ENCODE data around the gene WDR54. TPM values are rescaled to one million over a fixed set of nuclear protein-coding genes. Genes with fewer than 3 reads are reported as not detected.
A peak's percentile ranks its signal among the peaks of the same experiment; 100 is the strongest.

The WDR54 gene
- total RNA-seq, 1 experiment from 2014 or later = 41.0 TPM

GRCh38 chr2:74392449-74392743 lies 29.1 kb upstream of the WDR54 start:
- ATAC-seq (no peak), DNase-seq (no peak)
- TF ChIP-seq EZH2 (IDR thresholded peaks at IDR 0.05; ENCODE audit: low read length, unreplicated experiment) (no peak), CTCF (conservative IDR thresholded peaks at IDR 0.05; ENCODE audit: low read depth, low read length) (no peak), EZH2phosphoT487 (IDR thresholded peaks at IDR 0.05; ENCODE audit: borderline replicate concordance, low read length) (no peak)
- TSS peak; percentile 44 for BruUV-seq (replicated peaks)
- H3K9ac ChIP-seq (ENCODE audit: low read length) = peak overlapping the region; percentile 88
- H3K4me1 ChIP-seq (ENCODE audit: insufficient read depth, low read length) = peaks cover 21% of the 10 kb centered on the region
- POLR2A ChIA-PET (ENCODE audit: unreplicated experiment) = interaction anchor here (0.6 to 1.0 kb wide), 2 partner anchors 48 to 696 kb away, joined by 4 to 5 read pairs; no protein-coding TSS in a partner anchor
- no peaks in the 10 kb centered on the region for H3K36me3 ChIP-seq (ENCODE audit: low read depth, low read length)
- peak overlapping the region; percentile 93 for H2AFZ ChIP-seq (ENCODE audit: low read length)
- H4K20me1 ChIP-seq (ENCODE audit: low read length) = no peaks in the 10 kb centered on the region
- no peaks in the 10 kb centered on the region for H3K9me2 ChIP-seq (replicated peaks; ENCODE audit: low read length)
- no peaks in the 10 kb centered on the region for H3F3A ChIP-seq (ENCODE audit: low read length, unreplicated experiment)
- H3K27ac ChIP-seq (ENCODE audit: low read length) = no peak overlapping the region
- CTCF ChIA-PET = interaction anchor here (0.6 kb wide), 1 partner anchor 1058 kb away, joined by 3 read pairs; no protein-coding TSS in a partner anchor
- intact Hi-C loops (cut with micrococcal nuclease) = no loop called here
- H3K9me3 ChIP-seq (ENCODE audit: low read length) = no peaks in the 10 kb centered on the region
- H3K4me2 ChIP-seq (ENCODE audit: low read length) = peak overlapping the region; percentile 99
- H3K4me3 ChIP-seq (ENCODE audit: low read length) = peak overlapping the region; percentile 92
- no peaks in the 10 kb centered on the region for H3K27me3 ChIP-seq (ENCODE audit: low read length)
- H3K79me2 ChIP-seq (ENCODE audit: low read length) = peaks cover 41% of the 10 kb centered on the region

- BruUV-seq (replicated peaks) = no TSS peak
- H3K9ac ChIP-seq (ENCODE audit: low read length) = no peak overlapping the region
- intact Hi-C loops (cut with micrococcal nuclease) = no loop called here
- H2AFZ ChIP-seq (ENCODE audit: low read length) = no peak overlapping the region
- ATAC-seq = no peak
- no peak overlapping the region for H3K4me3 ChIP-seq (ENCODE audit: low read length)
- no peak for TF ChIP-seq EZH2phosphoT487 (IDR thresholded peaks at IDR 0.05; ENCODE audit: borderline replicate concordance, low read length)
- TF ChIP-seq EZH2 (IDR thresholded peaks at IDR 0.05; ENCODE audit: low read length, unreplicated experiment) = no peak
- TF ChIP-seq CTCF (conservative IDR thresholded peaks at IDR 0.05; ENCODE audit: low read depth, low read length) = no peak
- ChIA-PET CTCF (no interaction called here), POLR2A (ENCODE audit: unreplicated experiment) (no interaction called here)
- H3K4me2 ChIP-seq (ENCODE audit: low read length) = no peak overlapping the region
- no peaks in the 10 kb centered on the region for H3K27me3 ChIP-seq (ENCODE audit: low read length)
- no peaks in the 10 kb centered on the region for H3F3A ChIP-seq (ENCODE audit: low read length, unreplicated experiment)
- H3K36me3 ChIP-seq (ENCODE audit: low read depth, low read length) = no peaks in the 10 kb centered on the region
- H3K27ac ChIP-seq (ENCODE audit: low read length) = no peak overlapping the region
- no peaks in the 10 kb centered on the region for H3K9me3 ChIP-seq (ENCODE audit: low read length)
- no peaks in the 10 kb centered on the region for H3K9me2 ChIP-seq (replicated peaks; ENCODE audit: low read length)
- DNase-seq = no peak
- H3K4me1 ChIP-seq (ENCODE audit: insufficient read depth, low read length) = peaks cover 21% of the 10 kb centered on the region
- H3K79me2 ChIP-seq (ENCODE audit: low read length) = peaks cover 30% of the 10 kb centered on the region
- no peaks in the 10 kb centered on the region for H4K20me1 ChIP-seq (ENCODE audit: low read length)
Measured at GRCh38 chr2:74393525-74393924, 28.0 kb upstream of the WDR54 start.

GRCh38 chr2:74396149-74396548 lies 25.4 kb upstream of the WDR54 start:
- DNase-seq (no peak), ATAC-seq (no peak)
- ChIA-PET POLR2A (ENCODE audit: unreplicated experiment) (no interaction called here), CTCF (no interaction called here)
- Histone ChIP-seq H3K4me1 (ENCODE audit: insufficient read depth, low read length) (peaks cover 4% of the 10 kb centered on the region; the same call in 1 of the 2 replicates), H3K4me3 (ENCODE audit: low read length) (no peak overlapping the region), H2AFZ (ENCODE audit: low read length) (no peak overlapping the region), H3K9ac (ENCODE audit: low read length) (no peak overlapping the region), H3K27ac (ENCODE audit: low read length) (no peak overlapping the region), H3K9me3 (ENCODE audit: low read length) (no peaks in the 10 kb centered on the region), H3K36me3 (ENCODE audit: low read depth, low read length) (no peaks in the 10 kb centered on the region), H3K4me2 (ENCODE audit: low read length) (no peak overlapping the region), H3F3A (ENCODE audit: low read length, unreplicated experiment) (no peaks in the 10 kb centered on the region), H3K9me2 (replicated peaks; ENCODE audit: low read length) (no peaks in the 10 kb centered on the region), H3K27me3 (ENCODE audit: low read length) (no peaks in the 10 kb centered on the region), H3K79me2 (ENCODE audit: low read length) (peaks cover 4% of the 10 kb centered on the region), H4K20me1 (ENCODE audit: low read length) (no peaks in the 10 kb centered on the region)
- BruUV-seq (replicated peaks) = no TSS peak
- TF ChIP-seq EZH2phosphoT487 (IDR thresholded peaks at IDR 0.05; ENCODE audit: borderline replicate concordance, low read length) (no peak), EZH2 (IDR thresholded peaks at IDR 0.05; ENCODE audit: low read length, unreplicated experiment) (no peak), CTCF (conservative IDR thresholded peaks at IDR 0.05; ENCODE audit: low read depth, low read length) (no peak)
- intact Hi-C loops (cut with micrococcal nuclease) = no loop called here
